Activated effector memory CD4-positive, alpha-beta T cell treated with Interleukin-2 at 50 U/mL for 16 hours (primary cell): ENCODE results near the gene ADPRM.
"Not testable (repeated sequence)": the region's sequence is repeated elsewhere in the genome, so short reads cannot be mapped to it uniquely, and the experiment has no call there.

ENCODE experiments used
- DNase-seq: peaks from one replicate; pipeline ENCODE4 v3.0.0-alpha.2; 2020

ADPRM gene

DNA sequence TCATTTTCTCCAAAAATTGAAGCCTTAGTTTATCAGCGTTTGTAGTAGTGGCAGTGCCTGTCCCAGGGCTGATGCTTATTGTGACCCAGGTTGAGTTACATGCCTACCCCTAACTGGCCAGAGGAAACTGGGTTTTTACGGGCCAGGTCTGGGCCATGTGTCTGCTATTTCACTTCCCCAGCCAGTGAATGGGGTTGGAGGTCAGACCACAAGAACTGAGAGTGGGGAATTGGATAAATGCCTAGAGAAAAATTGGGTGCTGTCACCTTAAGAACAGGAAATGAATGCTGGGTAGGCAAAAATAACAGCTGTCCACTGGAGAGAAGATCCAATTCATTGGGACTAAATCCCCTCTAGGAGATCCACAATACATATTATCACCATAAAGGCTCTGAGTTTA, 5.2 kb downstream of the ADPRM start:
- DNase-seq: no peak

DNA sequence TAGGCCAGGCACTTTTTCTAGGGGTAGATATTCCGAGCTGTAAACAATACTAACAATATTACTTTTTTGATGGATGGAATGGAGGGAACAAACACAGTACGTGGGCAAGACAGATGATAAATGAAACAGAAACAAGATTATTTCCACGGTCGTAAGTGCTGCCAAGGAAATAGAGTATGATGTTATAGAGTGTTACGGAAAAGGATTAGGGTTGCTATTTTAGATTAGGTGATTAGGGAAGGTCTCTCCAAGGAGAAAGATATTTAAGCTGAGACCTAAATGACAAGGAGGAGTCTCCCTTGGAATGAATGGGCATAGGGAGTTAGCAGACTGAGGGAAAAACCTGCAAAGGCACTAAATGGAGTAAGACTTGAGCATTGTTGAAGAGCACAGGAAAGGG, 8.3 kb downstream of the ADPRM start:
- no peak for DNase-seq

DNA sequence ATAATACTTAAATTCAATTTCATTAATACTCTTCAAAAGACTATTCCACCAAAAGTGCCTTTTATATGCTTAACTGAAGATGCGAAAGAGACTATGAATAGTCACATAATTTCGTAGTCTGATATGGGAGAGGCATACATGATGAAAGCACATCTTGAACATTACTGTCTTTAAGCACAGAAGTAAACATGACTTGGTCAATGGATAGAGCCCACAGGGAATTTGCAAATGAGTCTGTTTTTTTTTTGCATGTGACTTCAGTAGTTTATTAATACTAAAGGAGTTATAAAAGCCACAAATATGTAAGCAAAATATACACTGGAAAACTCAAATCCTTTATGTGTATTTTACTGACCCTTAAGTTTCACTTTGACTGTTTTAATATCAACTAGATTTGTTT, 15.9 kb downstream of the ADPRM start:
- no peak for DNase-seq

GRCh38 chr17:10716218-10716617, 18.8 kb downstream of the ADPRM start:
- DNase-seq: no peak

DNA sequence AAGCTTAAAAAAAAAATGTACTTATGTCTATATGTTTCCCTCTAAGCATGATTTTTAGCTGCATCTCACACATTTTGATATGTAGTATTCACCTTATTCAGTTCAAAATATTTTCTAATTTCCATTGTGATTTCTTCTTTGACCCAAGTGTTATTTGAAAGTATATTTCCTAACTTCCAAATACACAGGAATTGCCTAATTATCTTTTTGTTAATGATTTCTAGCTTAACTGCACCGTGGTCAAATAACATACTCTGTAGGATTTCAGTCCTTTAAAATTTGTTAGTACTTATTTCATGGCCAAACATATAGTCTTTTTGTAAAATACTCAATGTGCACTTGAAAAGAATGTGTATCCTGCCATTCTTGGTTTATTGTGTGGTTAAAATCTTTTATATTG, 21.2 kb downstream of the ADPRM start:
- DNase-seq: no peak

DNA sequence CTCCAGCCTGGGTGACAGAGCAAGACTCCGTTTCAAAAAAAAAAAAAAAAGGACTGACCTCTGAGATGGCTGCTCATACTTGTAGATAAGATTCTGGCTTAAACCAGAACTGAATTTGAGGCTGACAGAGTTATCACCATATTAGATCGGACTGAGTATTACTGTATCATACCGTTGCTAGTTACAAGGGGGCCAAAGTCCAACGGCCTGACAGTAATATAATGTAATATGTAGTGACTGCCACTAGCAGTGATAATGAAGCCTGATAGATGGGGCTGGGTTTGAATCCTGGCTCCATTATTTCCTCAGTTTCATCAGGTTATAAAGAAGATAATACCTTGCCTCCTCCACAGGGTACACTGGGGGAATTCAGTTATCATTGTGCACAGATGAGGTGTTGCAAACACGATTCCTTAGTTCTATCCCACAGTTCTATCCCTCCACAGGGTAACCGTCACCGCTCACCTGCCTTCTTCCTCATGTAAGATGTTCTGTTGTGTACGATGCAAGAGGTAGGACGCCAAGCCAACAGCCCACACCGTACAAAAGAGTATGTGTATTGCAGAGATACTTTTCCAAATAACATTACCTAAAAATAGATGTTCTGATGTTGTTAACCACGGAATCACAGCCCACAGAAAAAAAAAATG, 27.3 kb downstream of the ADPRM start:
- no peak for DNase-seq

GRCh38 chr17:10725262-10725661, 27.9 kb downstream of the ADPRM start:
- DNase-seq: no peak

- no peak for DNase-seq
These were observed 28.8 kb downstream of the ADPRM start for GRCh38 chr17:10726196-10726595.

GRCh38 chr17:10727192-10727591, 29.8 kb downstream of the ADPRM start:
- DNase-seq: no peak

- DNase-seq: no peak
These were observed 31.0 kb downstream of the ADPRM start for GRCh38 chr17:10728331-10728892.

DNA sequence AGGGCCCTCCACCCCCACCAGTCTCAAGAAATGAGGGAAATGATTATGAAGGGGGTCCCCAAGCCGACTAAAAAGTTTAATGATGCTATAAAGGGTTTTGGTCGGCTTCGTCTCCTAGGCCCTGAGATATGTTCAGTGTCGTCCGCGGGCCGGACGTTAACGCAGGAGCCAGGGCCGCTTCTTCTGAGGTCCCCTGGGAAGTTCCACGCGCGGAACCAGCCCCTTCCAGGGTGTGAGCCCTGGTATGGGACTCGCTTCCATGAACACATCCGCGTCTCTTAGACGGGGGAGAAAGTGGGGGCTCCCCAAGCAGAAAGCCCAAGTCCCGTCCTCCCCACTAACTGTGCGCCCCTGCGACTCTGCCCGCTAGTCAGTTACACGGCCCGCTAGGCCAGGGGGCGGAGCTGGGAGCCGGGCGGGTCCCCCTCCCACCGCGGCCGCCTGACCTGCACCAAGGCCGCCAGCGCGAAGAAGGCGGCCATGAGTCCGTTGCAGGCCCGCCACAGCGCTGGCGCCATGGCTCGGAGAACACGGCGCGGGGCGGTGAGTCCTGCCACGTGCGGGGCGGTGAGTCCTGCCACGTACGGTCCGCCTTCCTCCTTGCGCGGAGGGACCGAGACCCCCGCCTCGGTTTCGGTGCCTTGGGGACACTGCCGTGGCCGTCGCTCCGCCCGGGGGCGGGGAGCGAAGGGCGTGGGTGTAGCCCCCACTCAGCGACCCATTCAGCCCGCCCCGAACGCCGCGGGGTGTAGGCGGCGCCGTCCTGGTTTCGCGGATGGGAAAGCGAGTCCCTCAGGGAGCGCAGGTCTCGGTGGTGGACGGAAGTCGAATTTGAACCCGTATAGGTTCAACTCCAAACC, 32.2 kb downstream of the ADPRM start, which contains the start of gene TMEM220:
Gene TMEM220 (minus strand): TSS at position 690 of the 860 bp plus-strand sequence. CDS start 172 bp downstream, at position 518.
- DNase-seq: no peak

- DNase-seq: not testable (repeated sequence)
These were observed 32.9 kb downstream of the ADPRM start for GRCh38 chr17:10730247-10730646.

- DNase-seq: no peak
These were observed 34.0 kb downstream of the ADPRM start for GRCh38 chr17:10731408-10731879.

GRCh38 chr17:10732121-10732520, 34.7 kb downstream of the ADPRM start:
- not testable (repeated sequence) for DNase-seq

DNA sequence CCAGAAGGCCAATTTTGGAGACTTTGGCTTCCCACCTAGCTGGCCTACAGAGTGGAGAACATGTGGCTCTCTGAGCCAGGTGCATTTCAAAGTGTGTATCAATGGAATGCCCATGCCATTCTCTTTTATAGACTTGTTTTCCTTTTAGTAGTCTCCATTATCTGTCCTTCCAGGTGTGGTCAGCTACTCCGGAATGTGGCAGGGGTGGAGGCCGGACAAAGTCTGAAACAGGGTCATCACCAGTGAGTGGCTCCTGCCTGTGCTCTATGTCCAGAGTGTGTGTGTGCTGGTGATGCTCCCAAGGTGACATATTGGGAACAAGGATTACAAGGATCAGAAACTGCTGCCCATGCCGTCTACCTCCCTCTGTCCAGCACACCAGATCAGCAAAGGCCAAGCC, 36.3 kb downstream of the ADPRM start:
- DNase-seq: no peak

DNA sequence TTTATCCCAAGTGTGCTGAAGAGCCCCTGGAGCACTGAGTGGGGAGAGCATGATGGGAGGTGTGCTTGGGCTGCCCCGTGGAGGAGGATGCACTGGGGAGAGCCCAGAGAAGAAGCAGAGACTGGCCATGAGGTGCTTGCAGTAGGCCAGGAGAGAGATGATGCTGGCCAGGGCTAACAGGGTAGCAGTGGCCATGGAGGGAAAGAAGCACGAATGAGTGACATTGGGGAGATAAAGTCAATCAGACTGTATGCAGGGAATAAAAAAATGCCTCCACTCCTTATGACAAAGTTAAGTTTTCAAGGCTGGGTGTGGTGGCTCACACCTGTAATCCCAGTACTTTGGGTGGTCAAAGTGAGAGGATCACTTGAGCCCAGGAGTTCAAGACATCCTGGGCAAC, 37.9 kb downstream of the ADPRM start:
- DNase-seq: no peak

GRCh38 chr17:10735821-10736220, 38.4 kb downstream of the ADPRM start:
- DNase-seq: no peak

DNA sequence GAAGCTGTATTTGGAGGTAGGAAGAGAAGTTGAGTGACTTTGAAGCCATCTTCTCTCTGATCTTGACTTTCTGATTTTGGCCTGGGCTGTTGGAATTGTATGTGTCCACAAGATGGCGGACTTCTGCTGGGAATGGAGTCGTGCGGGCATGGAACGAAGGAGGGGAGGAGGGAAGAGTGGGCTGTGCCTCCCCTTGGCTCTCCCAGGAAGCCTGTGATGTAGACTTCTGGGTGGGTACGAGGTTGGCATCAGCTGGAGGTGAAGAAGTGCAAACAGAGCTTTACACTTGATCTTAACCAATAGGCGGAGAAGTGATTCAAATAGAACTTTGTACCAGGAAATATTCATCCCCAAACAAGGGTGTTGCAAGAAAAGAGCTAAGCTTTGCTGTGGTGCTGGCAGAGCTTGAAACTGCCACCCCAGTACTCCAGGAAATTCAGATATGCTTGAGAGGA, 39.8 kb downstream of the ADPRM start:
- no peak for DNase-seq

GRCh38 chr17:10737736-10738135, 40.3 kb downstream of the ADPRM start:
- no peak for DNase-seq

- no peak for DNase-seq
These were observed 41.3 kb downstream of the ADPRM start for GRCh38 chr17:10738521-10739258.

DNA sequence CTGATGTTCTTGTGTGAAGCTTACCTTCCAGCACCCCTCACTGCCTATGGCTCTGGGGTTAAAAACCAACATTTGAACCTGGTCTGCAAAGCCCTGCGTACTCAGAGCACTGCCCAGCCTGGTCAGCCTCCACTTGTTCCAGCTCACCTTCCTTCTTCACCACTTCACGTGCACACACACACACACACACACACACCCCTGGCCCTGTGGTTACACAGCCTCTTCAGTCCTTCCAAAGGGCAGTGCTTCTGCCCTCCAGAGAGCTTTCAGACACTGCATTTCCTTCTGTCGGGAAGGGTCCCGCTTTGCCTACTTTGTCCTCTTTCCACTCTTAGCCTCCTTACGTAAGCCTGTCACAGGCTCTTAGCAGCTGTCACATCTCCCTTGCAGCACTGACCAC, 42.0 kb downstream of the ADPRM start:
- DNase-seq: no peak

DNA sequence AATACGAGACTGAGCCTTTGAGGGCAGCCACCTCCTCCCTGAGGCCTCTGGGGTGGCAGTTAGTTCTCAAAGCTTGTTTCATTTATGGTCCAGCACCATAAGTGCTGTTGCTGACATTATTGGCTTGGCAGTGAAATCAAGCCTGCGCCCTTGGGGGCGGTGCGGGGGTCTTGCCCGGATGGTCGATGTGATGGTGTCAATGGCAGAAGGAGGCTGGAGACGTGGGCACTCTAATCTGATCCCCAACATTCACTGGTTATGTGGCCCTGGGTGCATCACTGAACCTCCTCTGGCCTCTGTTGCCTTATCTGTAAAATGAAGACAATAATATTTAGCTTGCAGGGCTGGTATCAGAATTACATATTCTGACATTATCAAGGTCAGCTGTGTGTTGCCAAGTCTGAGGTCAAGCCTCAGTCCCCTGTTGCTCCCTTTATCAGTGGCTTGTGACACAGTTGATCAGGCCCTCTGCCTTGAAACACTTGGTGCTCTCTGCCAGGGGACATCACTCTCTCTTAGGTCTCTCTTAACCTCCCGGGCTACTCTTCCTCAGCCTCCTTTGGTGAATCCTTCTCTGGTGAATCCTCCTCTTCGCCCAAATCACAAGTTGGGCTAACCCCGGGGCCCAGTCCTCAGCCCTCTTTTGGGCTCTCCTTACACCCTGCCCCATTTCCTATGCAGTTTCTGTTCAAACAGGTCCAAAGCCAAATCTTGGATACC, 44.2 kb downstream of the ADPRM start:
- DNase-seq: no peak
